GM18870 (cell line): ENCODE measurements around the gene EDDM13.
"Not testable (repeated sequence)": the region's sequence is repeated elsewhere in the genome, so short reads cannot be mapped to it uniquely, and the experiment has no call there.

Source experiments
- ATAC-seq: cut with Tn5 transposase; IDR thresholded peaks from one replicate; pipeline ENCODE4 v1.9.1; 2021; ENCODE audit warnings: moderate library complexity; ENCODE audit not compliant: unreplicated experiment

The EDDM13 gene

GRCh38 chr19:56272161-56272798 is at the start of gene EDDM13:
TSS of gene EDDM13 (plus strand) at chr19:56272748. CDS start at chr19:56272835, 87 bp downstream.
- no peak for ATAC-seq

- no peak for ATAC-seq
Observed at GRCh38 chr19:56222901-56223300, 49.6 kb upstream of the EDDM13 start.

GRCh38 chr19:56223481-56223880 is 49.1 kb upstream of the EDDM13 start:
- no peak for ATAC-seq

- no peak for ATAC-seq
Observed at GRCh38 chr19:56245121-56245740, 27.3 kb upstream of the EDDM13 start.

- ATAC-seq = not testable (repeated sequence)
Observed at GRCh38 chr19:56245764-56246163, 26.8 kb upstream of the EDDM13 start.

- ATAC-seq = not testable (repeated sequence)
Observed at GRCh38 chr19:56248736-56249338, 23.7 kb upstream of the EDDM13 start.

GRCh38 chr19:56252699-56253422 is 19.7 kb upstream of the EDDM13 start:
- ATAC-seq = no peak

GRCh38 chr19:56253737-56254136 is 18.8 kb upstream of the EDDM13 start:
- no peak for ATAC-seq

GRCh38 chr19:56258272-56258671 is 14.3 kb upstream of the EDDM13 start:
- ATAC-seq = no peak

GRCh38 chr19:56261145-56261544 is 11.4 kb upstream of the EDDM13 start:
- no peak for ATAC-seq

GRCh38 chr19:56261932-56262331 is 10.6 kb upstream of the EDDM13 start:
- ATAC-seq = not testable (repeated sequence)

GRCh38 chr19:56263319-56263718 is 9.2 kb upstream of the EDDM13 start:
- no peak for ATAC-seq

- ATAC-seq = no peak
Observed at GRCh38 chr19:56266051-56266450, 6.5 kb upstream of the EDDM13 start.

- ATAC-seq = no peak
Observed at GRCh38 chr19:56269348-56269747, 3.2 kb upstream of the EDDM13 start.

GRCh38 chr19:56270676-56271075 is 1.9 kb upstream of the EDDM13 start:
- ATAC-seq = no peak

GRCh38 chr19:56271151-56271550 is 1.4 kb upstream of the EDDM13 start:
- ATAC-seq = no peak

- no peak for ATAC-seq
Observed at GRCh38 chr19:56273563-56274117, 1.1 kb downstream of the EDDM13 start.

GRCh38 chr19:56282809-56283208 is 10.3 kb downstream of the EDDM13 start:
- no peak for ATAC-seq

GRCh38 chr19:56284746-56285145 is 12.2 kb downstream of the EDDM13 start:
- no peak for ATAC-seq

GRCh38 chr19:56290104-56290503 is 17.6 kb downstream of the EDDM13 start:
- ATAC-seq = no peak

GRCh38 chr19:56291867-56292266 is 19.3 kb downstream of the EDDM13 start:
- ATAC-seq = no peak
